HepG2 (cell line): ENCODE measurements around the gene NLGN3. TPM values are rescaled to one million over a fixed set of nuclear protein-coding genes. Genes with fewer than 3 reads are reported as not detected.

Experiments
- ATAC-seq: fragments of 200-7000 bp; cut with Tn5 transposase; 3 replicates; pipeline ENCODE4 v1.9.1; 2020; ENCODE audit warnings: mild to moderate bottlenecking, moderate library complexity
- BruUV-seq: library from RNA; stranded (reverse); fragments of 400-500 nt; replicated peaks from 2 replicates; lab custom pipeline; 2021; lab: Mats Ljungman, UMichigan
- CTCF ChIA-PET: fragments of 300-600 bp; formaldehyde crosslinking; extraction: SDS; loops from one replicate; lab custom pipeline; 2021; ENCODE audit warnings: low total read pairs, inconsistent platforms, low intra/inter-chr PET ratio; lab: Yijun Ruan, JAX
- POLR2A ChIA-PET: fragments of 350-600 bp; sonication (Branson Sonifier 250); formaldehyde crosslinking; loops from one replicate; lab custom pipeline; 2020; ENCODE audit warnings: antibody characterized with exemption, inconsistent platforms; lab: Yijun Ruan, JAX
- DNase-seq: peaks from one replicate; pipeline ENCODE4 v3.0.0-alpha.2; 2015; ENCODE audit warnings: low spot score
- FAIRE-seq: peaks from 3 replicates; lab custom pipeline; 2011; peaks lifted over from hg19 to GRCh38; lab: Jason Lieb, UNC
- H2AFZ ChIP-seq: one replicate; pipeline ENCODE4 v1.6.1; 2011; ENCODE audit warnings: low read length, inconsistent platforms
- H3K27ac ChIP-seq: fragments of 300-600 bp; 3 replicates; pipeline ENCODE4 v1.8.0; 2011; ENCODE audit warnings: mixed run types, mild to moderate bottlenecking, mixed read lengths, low read length, inconsistent platforms; ENCODE audit not compliant: insufficient read depth; ENCODE audit errors: extremely low read length
- H3K27me3 ChIP-seq, 2 experiments: fragments of 200-600 bp in 1 of 2; 2 replicates in 1 of 2; 3 replicates in 1 of 2; pipeline versions ENCODE4 v1.6.0 to v1.8.0; 2011; ENCODE audit warnings: low read length in 2 of 2, mild to moderate bottlenecking in 2 of 2, moderate library complexity in 2 of 2, inconsistent platforms in 1 of 2; ENCODE audit not compliant: insufficient read depth in 2 of 2, control insufficient read depth in 1 of 2
- H3K36me3 ChIP-seq, 2 experiments: fragments of 200-600 bp in 1 of 2; replicated peaks in 1 of 2; 2 replicates in 1 of 2; 3 replicates in 1 of 2; pipeline versions ENCODE4 v1.5.1 to v1.8.0; 2011; ENCODE audit warnings: low read length in 2 of 2, inconsistent platforms in 1 of 2; ENCODE audit not compliant: insufficient read depth in 2 of 2, control insufficient read depth in 1 of 2
- H3K4me1 ChIP-seq: 2 replicates; pipeline ENCODE4 v1.5.1; 2012; ENCODE audit warnings: low read length, inconsistent platforms; ENCODE audit not compliant: insufficient read depth
- H3K4me2 ChIP-seq: 2 replicates; pipeline ENCODE4 v1.6.0; 2011; ENCODE audit warnings: low read depth, low read length, inconsistent platforms
- H3K4me3 ChIP-seq, 3 experiments: fragments of 200-600 bp in 1 of 3; sonication (generic), shearing (Covaris generic) in 1 of 3; replicated peaks in 1 of 3; 2 replicates each; pipeline ENCODE4 v1.5.1; 2011 to 2016; ENCODE audit warnings: low read length in 3 of 3, inconsistent platforms in 2 of 3, low read depth in 2 of 3, mild to moderate bottlenecking in 2 of 3, control low read depth in 1 of 3, mixed read lengths in 1 of 3; ENCODE audit not compliant: insufficient read depth in 1 of 3
- H3K79me2 ChIP-seq: one replicate; pipeline ENCODE4 v1.6.1; 2011; ENCODE audit warnings: low read length, inconsistent platforms; ENCODE audit not compliant: insufficient read depth
- H3K9ac ChIP-seq: 2 replicates; pipeline ENCODE4 v1.6.0; 2011; ENCODE audit warnings: mild to moderate bottlenecking, low read depth, low read length, inconsistent platforms; ENCODE audit not compliant: insufficient read depth
- H3K9me3 ChIP-seq: 2 replicates; pipeline ENCODE4 v1.5.1; 2012; ENCODE audit warnings: mild to moderate bottlenecking, low read length
- H4K20me1 ChIP-seq: 2 replicates; pipeline ENCODE4 v1.6.0; 2011; ENCODE audit warnings: inconsistent platforms, mild to moderate bottlenecking, low read length, moderate library complexity; ENCODE audit not compliant: insufficient read depth
- AGO1 ChIP-seq: fragments of 200-400 bp; formaldehyde crosslinking; IDR thresholded peaks from 2 replicates; pipeline ENCODE4 v1.6.1; 2017; ENCODE audit warnings: mild to moderate bottlenecking, low read depth, low read length, moderate library complexity; ENCODE audit not compliant: poor library complexity, severe bottlenecking
- BRD4 ChIP-seq: sonication (generic); formaldehyde crosslinking; IDR thresholded peaks from 2 replicates; pipeline ENCODE4 v1.4.0; 2020; ENCODE audit warnings: missing genetic modification reagents
- KLF13 ChIP-seq: sonication (generic); formaldehyde crosslinking; IDR thresholded peaks from 2 replicates; pipeline ENCODE4 v1.4.0; 2020; ENCODE audit warnings: mild to moderate bottlenecking, missing genetic modification reagents
- KLF16 ChIP-seq, 2 experiments: sonication (generic) in 1 of 2; formaldehyde crosslinking in 1 of 2; IDR thresholded peaks; 2 replicates each; pipeline versions ENCODE4 v1.6.1 to v1.8.0; 2016 to 2023; ENCODE audit warnings: missing genetic modification reagents in 2 of 2, missing compliant biosample characterization in 1 of 2
- RBFOX2 ChIP-seq: fragments of 200-400 bp; formaldehyde crosslinking; IDR thresholded peaks from 2 replicates; pipeline ENCODE4 v1.6.1; 2017; ENCODE audit warnings: low read depth, mild to moderate bottlenecking, low read length
- TAF15 ChIP-seq: fragments of 200-400 bp; formaldehyde crosslinking; IDR thresholded peaks from one replicate; pipeline ENCODE4 v1.6.1; 2018; ENCODE audit warnings: mild to moderate bottlenecking, low read depth, low read length; ENCODE audit not compliant: poor library complexity, severe bottlenecking
- TBL1XR1 ChIP-seq: fragments of 150-350 bp; IDR thresholded peaks from 2 replicates; pipeline ENCODE4 v1.6.1; 2014; ENCODE audit warnings: borderline replicate concordance, low read length; ENCODE audit not compliant: partially characterized antibody
- ZNF7 ChIP-seq: IDR thresholded peaks from 2 replicates; pipeline ENCODE4 v1.6.1; 2016; ENCODE audit warnings: missing biosample characterization, missing genetic modification reagents
- WGBS: methylation state at CpG from one replicate; pipeline ENCODE4 v1.1.6; 2017; ENCODE audit warnings: low lambda C conversion rate; 5-methylcytosine and 5-hydroxymethylcytosine counted together
- in situ Hi-C: cut with HindIII; loops from 2 replicates; pipeline ENCODE4 v1.10.0; 2017; ENCODE audit warnings: low pct_unique_long_range_greater_than_20kb; ENCODE audit not compliant: extremely low pct_ligation_motif_present
- intact Hi-C: fragments of 100-400 bp; cut with micrococcal nuclease; formaldehyde crosslinking; loops from one replicate; pipeline ENCODE4 v1.10.0; 2022; ENCODE audit not compliant: unreplicated experiment
- polyA plus RNA-seq, 8 experiments: library from polyadenylated mRNA; depleted of rRNA in 3 of 8; stranded (reverse) in 7 of 8; unstranded in 1 of 8; fragments of >200 nt; fragmentation: Illumina TruSeq in 4 of 8; extraction: Trizol in 4 of 8; gene quantifications; 2 replicates each; pipeline versions ENCODE4 v1.2.1 to v1.2.3, GENCODE V29; 2011 to 2016; ENCODE audit warnings: low read depth in 4 of 8, missing spikeins in 1 of 8, mixed read lengths in 1 of 8; ENCODE audit not compliant: insufficient read depth in 1 of 8
- total RNA-seq, 5 experiments: library from RNA; depleted of rRNA; stranded (reverse); fragments of >200 nt; fragmentation: Illumina TruSeq; extraction: Trizol; gene quantifications; 2 replicates each; pipeline ENCODE4 v1.2.3, GENCODE V29; 2016; ENCODE audit warnings: low read depth in 1 of 5
- TF ChIP-seq, protein P1 (sequence below): IDR thresholded peaks from 2 replicates; pipeline ENCODE4 v1.6.1; 2012; ENCODE audit warnings: inconsistent platforms

Gene NLGN3
- total and polyA plus RNA-seq, 2 of the 13 experiments (the other 11 are each of a cell fraction or from before 2014, with no cell fraction given), result 0.04 to 0.16 TPM

DNA sequence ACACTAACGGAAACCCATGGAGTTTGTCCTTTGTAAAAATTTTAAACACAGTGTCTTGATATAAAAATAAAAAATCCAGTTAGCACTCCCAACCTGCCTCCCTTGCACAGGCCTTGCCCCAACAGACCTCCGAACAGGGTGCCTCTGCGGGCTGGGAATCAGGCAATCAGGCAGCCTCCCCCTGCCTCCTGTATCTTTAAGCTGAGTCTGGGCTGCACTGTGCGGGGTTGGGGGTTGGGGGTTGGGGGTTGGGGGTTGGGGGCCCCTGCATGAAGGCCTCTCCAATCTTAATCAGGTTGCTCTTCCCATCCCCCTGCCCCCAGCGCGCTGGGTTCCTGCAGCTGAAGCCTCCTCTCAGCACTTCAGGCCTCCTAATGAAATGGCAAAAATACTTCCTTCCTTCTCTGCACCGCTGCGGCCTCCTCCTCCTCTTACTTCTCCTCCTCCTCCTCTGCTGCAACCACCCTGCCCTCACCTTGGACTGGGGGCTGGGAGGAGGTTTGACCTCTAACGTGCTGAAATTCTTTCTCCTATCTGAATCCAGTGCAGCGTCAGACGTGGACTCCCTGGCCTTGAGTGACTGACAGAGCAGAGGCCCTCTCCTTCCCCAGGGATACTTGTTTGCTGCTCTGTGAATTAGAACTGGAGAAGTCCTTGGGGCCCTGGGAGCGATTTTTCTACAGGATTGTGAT is 26.6 kb downstream of the NLGN3 start:
- 56% methylated on average over 5 of the region's 12 CpGs for WGBS
- FAIRE-seq, result peak; percentile 73
- intact Hi-C loops, result no loop called here

DNA sequence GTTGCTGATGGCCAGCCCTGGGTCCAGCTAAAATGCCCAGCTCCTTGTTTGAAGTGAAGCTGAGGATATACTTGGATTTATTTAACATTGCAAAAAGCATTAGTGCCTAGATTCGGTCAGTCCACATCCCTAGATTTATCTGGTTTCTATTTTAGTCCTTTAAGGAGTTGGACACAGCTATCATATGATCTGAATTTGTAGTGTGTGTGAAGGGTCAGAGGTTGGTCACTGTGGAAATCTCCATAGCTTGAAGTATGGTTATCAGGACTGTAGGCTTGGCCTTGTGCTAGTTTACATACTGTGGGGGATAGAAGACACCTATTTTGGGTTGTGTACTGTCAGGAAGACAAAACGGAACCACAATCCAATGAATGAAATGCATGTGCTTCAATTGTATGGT is 28.8 kb downstream of the NLGN3 start:
- CTCF ChIA-PET, result no interaction called here
- H3K79me2 ChIP-seq, result no peaks in the 10 kb centered on the region
- no peak for TF ChIP-seq BRD4
- TF ChIP-seq KLF16 (CRISPR knock-in tag; IDR thresholded peaks at IDR 0.05), result no peak
- no peak for TF ChIP-seq TBL1XR1
- TF ChIP-seq ZNF7, result no peak
- TF ChIP-seq RBFOX2, result no peak
- TF ChIP-seq AGO1, result no peak
- TF ChIP-seq KLF13, result no peak

More for the DNA sequence above, 26.6 kb downstream of the NLGN3 start:
- ChIA-PET CTCF (no interaction called here), POLR2A (no interaction called here)
- Histone ChIP-seq H3K4me2 (peak overlapping the region; percentile 53; the same call in 1 of the 2 replicates), H3K79me2 (no peaks in the 10 kb centered on the region), H4K20me1 (no peaks in the 10 kb centered on the region), H3K36me3 (no peaks in the 10 kb centered on the region), H3K9ac (no peak overlapping the region), H3K27me3 (no peaks in the 10 kb centered on the region), H3K4me3 (no peak overlapping the region), H3K27ac (no peak overlapping the region), H3K9me3 (no peaks in the 10 kb centered on the region)
- BruUV-seq, result no TSS peak
- peak; percentile 53; the same call in 2 of the 3 replicates for ATAC-seq
- in situ Hi-C loops, result loop anchor here (10.0 kb wide), 1 partner anchor 176 kb away; no protein-coding TSS in a partner anchor
- DNase-seq, result no peak
- no peak for TF ChIP-seq TAF15
- TF ChIP-seq, protein P1, sequence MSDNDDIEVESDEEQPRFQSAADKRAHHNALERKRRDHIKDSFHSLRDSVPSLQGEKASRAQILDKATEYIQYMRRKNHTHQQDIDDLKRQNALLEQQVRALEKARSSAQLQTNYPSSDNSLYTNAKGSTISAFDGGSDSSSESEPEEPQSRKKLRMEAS, result no peak
- TF ChIP-seq, all 625 proteins: peak for 0
- Histone ChIP-seq H3K4me1 (peaks cover 32% of the 10 kb centered on the region; the same call in 1 of the 2 replicates), H2AFZ (no peak overlapping the region)

More for the DNA sequence above, 28.8 kb downstream of the NLGN3 start:
- POLR2A ChIA-PET, result interaction anchor here (0.6 kb wide), 1 partner anchor 29 kb away, joined by 3 read pairs; no protein-coding TSS in a partner anchor
- no TSS peak for BruUV-seq
- no peak for DNase-seq
- no peak overlapping the region for H3K27ac ChIP-seq
- no peak overlapping the region for H3K4me3 ChIP-seq
- no peaks in the 10 kb centered on the region for H4K20me1 ChIP-seq
- FAIRE-seq, result peak; percentile 52
- WGBS, result 38% methylated on average over 2 of the region's 2 CpGs
- H3K9me3 ChIP-seq, result no peaks in the 10 kb centered on the region
- H2AFZ ChIP-seq, result no peak overlapping the region
- H3K4me1 ChIP-seq, result peaks cover 43% of the 10 kb centered on the region
- no peaks in the 10 kb centered on the region for H3K36me3 ChIP-seq
- H3K4me2 ChIP-seq, result no peak overlapping the region
- ATAC-seq, result no peak
- intact Hi-C loops (no loop called here), in situ Hi-C loops (loop anchor here (10.0 kb wide), 1 partner anchor 179 kb away; no protein-coding TSS in a partner anchor)
- no peak overlapping the region for H3K9ac ChIP-seq
- H3K27me3 ChIP-seq, result no peaks in the 10 kb centered on the region
